Esophagus muscularis mucosa (tissue), 3 donors: ENCODE data around the gene FAM32A.

Source experiments
- EP300 ChIP-seq: sonication (generic); formaldehyde crosslinking; IDR thresholded peaks from one replicate; pipeline ENCODE4 v1.6.1; 2017; ENCODE audit warnings: antibody characterized with exemption
- TF ChIP-seq, protein P1 (sequence below), 3 experiments: fragments of 200-600 bp in 2 of 3; fragments of 450-650 bp in 1 of 3; sonication (generic) in 2 of 3; IDR thresholded peaks; one replicate each; pipeline ENCODE4 v1.5.1; 2017 to 2019; ENCODE audit warnings: antibody characterized with exemption in 3 of 3, mild to moderate bottlenecking in 2 of 3, moderate library complexity in 1 of 3

- TF ChIP-seq, protein P1, sequence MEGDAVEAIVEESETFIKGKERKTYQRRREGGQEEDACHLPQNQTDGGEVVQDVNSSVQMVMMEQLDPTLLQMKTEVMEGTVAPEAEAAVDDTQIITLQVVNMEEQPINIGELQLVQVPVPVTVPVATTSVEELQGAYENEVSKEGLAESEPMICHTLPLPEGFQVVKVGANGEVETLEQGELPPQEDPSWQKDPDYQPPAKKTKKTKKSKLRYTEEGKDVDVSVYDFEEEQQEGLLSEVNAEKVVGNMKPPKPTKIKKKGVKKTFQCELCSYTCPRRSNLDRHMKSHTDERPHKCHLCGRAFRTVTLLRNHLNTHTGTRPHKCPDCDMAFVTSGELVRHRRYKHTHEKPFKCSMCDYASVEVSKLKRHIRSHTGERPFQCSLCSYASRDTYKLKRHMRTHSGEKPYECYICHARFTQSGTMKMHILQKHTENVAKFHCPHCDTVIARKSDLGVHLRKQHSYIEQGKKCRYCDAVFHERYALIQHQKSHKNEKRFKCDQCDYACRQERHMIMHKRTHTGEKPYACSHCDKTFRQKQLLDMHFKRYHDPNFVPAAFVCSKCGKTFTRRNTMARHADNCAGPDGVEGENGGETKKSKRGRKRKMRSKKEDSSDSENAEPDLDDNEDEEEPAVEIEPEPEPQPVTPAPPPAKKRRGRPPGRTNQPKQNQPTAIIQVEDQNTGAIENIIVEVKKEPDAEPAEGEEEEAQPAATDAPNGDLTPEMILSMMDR (IDR thresholded peaks at IDR 0.05), result no peak
- TF ChIP-seq EP300, result no peak
Observed at GRCh38 chr19:16170134-16170533, 15.1 kb upstream of the FAM32A start.
